GM19238 (cell line): ENCODE measurements around the gene TXNRD2.
A peak's percentile ranks its signal among the peaks of the same experiment; 100 is the strongest.

Experiments used
- DNase-seq: peaks from one replicate; pipeline ENCODE4 v3.0.0; 2011; ENCODE audit warnings: low spot score; ENCODE audit not compliant: insufficient read length

The TXNRD2 gene

GRCh38 chr22:19980766-19981165 lies 39.1 kb upstream of the TXNRD2 start:
- DNase-seq = no peak

GRCh38 chr22:19979712-19980493 lies 38.3 kb upstream of the TXNRD2 start:
- DNase-seq = no peak

- DNase-seq = no peak
These were observed 37.1 kb upstream of the TXNRD2 start for GRCh38 chr22:19978748-19979147.

GRCh38 chr22:19977296-19978243 lies 36.0 kb upstream of the TXNRD2 start:
- no peak for DNase-seq

- no peak for DNase-seq
These were observed 35.1 kb upstream of the TXNRD2 start for GRCh38 chr22:19976671-19977070.

GRCh38 chr22:19975707-19976035 lies 34.1 kb upstream of the TXNRD2 start:
- DNase-seq = no peak

GRCh38 chr22:19974935-19975706 lies 33.5 kb upstream of the TXNRD2 start:
- DNase-seq = no peak

GRCh38 chr22:19974268-19974861 lies 32.7 kb upstream of the TXNRD2 start:
- DNase-seq = peak; percentile 77

GRCh38 chr22:19973551-19974267 lies 32.1 kb upstream of the TXNRD2 start:
- DNase-seq = no peak

- DNase-seq = no peak
These were observed 31.3 kb upstream of the TXNRD2 start for GRCh38 chr22:19972652-19973550.

- no peak for DNase-seq
These were observed 30.6 kb upstream of the TXNRD2 start for GRCh38 chr22:19972251-19972650.

- DNase-seq = no peak
These were observed 29.9 kb upstream of the TXNRD2 start for GRCh38 chr22:19971276-19972124.

- DNase-seq = peak; percentile 87
These were observed 29.1 kb upstream of the TXNRD2 start for GRCh38 chr22:19970479-19971275.

GRCh38 chr22:19970031-19970478 lies 28.4 kb upstream of the TXNRD2 start:
- no peak for DNase-seq

GRCh38 chr22:19969141-19969928 lies 27.7 kb upstream of the TXNRD2 start:
- DNase-seq = no peak

GRCh38 chr22:19968450-19968891 lies 26.9 kb upstream of the TXNRD2 start:
- DNase-seq = no peak
